IMR-90 (cell line): ENCODE results near the gene ANXA1.

Experiments used
- BHLHE40 ChIP-seq: fragments of 150-350 bp; IDR thresholded peaks from 2 replicates; pipeline ENCODE4 v1.6.1; 2016; ENCODE audit warnings: mild to moderate bottlenecking, low read depth, low read length
- CEBPB ChIP-seq: IDR thresholded peaks from 2 replicates; pipeline ENCODE4 v1.6.1; 2012; ENCODE audit warnings: low read depth, low read length, improper control_type of control experiment
- MAFK ChIP-seq: IDR thresholded peaks from 2 replicates; pipeline ENCODE4 v1.6.1; 2012; ENCODE audit warnings: low read depth, low read length, improper control_type of control experiment
- POLR2A ChIP-seq: IDR thresholded peaks from 2 replicates; pipeline ENCODE4 v1.6.1; 2012; ENCODE audit warnings: mild to moderate bottlenecking, low read depth, low read length
- RAD21 ChIP-seq: IDR thresholded peaks from 2 replicates; pipeline ENCODE4 v1.6.1; 2012; ENCODE audit warnings: low read length, improper control_type of control experiment
- RFX5 ChIP-seq: IDR thresholded peaks from 2 replicates; pipeline ENCODE4 v1.8.0; 2012; ENCODE audit warnings: low read depth, mild to moderate bottlenecking, low read length, moderate library complexity
- SMC3 ChIP-seq: fragments of 150-350 bp; IDR thresholded peaks from 2 replicates; pipeline ENCODE4 v1.6.1; 2016; ENCODE audit warnings: low read depth, mild to moderate bottlenecking, antibody characterized with exemption, low read length, moderate library complexity
- TF ChIP-seq, protein P1 (sequence below): conservative IDR thresholded peaks from 2 replicates; pipeline ENCODE4 v1.5.1; 2012; ENCODE audit warnings: mild to moderate bottlenecking, low read depth, low read length, improper control_type of control experiment
- TF ChIP-seq, protein P2 (sequence below): fragments of 150-350 bp; IDR thresholded peaks from 2 replicates; pipeline ENCODE4 v1.6.1; 2016; ENCODE audit warnings: low read depth, mild to moderate bottlenecking, low read length, moderate library complexity, borderline replicate concordance
- TF ChIP-seq, protein P3 (sequence below): fragments of 150-350 bp; IDR thresholded peaks from 2 replicates; pipeline ENCODE4 v1.6.1; 2017; ENCODE audit warnings: mild to moderate bottlenecking, antibody characterized with exemption, low read length, low read depth

DNA sequence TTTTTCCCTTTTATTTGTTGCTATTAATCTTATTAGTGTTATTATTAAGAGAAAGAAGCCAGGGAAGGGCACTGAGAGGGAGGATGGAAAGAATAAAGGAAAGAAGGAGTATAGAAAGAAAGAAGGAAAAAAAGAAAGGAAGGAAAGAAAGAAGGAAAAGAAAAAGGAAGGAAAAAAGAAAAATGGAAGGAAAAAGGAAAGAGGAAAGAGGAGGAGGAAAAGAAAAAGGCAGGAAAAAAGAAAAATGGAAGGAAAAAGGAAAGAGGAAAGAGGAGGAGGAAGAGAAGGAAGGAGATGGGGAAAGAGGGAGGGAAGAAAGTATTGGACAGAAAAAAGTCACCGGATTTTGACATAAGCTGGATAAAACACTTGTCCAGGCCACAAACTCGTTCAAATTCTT, 47.8 kb downstream of the ANXA1 start:
- TF ChIP-seq, protein P1, sequence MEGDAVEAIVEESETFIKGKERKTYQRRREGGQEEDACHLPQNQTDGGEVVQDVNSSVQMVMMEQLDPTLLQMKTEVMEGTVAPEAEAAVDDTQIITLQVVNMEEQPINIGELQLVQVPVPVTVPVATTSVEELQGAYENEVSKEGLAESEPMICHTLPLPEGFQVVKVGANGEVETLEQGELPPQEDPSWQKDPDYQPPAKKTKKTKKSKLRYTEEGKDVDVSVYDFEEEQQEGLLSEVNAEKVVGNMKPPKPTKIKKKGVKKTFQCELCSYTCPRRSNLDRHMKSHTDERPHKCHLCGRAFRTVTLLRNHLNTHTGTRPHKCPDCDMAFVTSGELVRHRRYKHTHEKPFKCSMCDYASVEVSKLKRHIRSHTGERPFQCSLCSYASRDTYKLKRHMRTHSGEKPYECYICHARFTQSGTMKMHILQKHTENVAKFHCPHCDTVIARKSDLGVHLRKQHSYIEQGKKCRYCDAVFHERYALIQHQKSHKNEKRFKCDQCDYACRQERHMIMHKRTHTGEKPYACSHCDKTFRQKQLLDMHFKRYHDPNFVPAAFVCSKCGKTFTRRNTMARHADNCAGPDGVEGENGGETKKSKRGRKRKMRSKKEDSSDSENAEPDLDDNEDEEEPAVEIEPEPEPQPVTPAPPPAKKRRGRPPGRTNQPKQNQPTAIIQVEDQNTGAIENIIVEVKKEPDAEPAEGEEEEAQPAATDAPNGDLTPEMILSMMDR = no peak
- TF ChIP-seq BHLHE40 = no peak
- TF ChIP-seq, protein P2, sequence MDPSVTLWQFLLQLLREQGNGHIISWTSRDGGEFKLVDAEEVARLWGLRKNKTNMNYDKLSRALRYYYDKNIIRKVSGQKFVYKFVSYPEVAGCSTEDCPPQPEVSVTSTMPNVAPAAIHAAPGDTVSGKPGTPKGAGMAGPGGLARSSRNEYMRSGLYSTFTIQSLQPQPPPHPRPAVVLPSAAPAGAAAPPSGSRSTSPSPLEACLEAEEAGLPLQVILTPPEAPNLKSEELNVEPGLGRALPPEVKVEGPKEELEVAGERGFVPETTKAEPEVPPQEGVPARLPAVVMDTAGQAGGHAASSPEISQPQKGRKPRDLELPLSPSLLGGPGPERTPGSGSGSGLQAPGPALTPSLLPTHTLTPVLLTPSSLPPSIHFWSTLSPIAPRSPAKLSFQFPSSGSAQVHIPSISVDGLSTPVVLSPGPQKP = no peak
- no peak for TF ChIP-seq MAFK
- TF ChIP-seq POLR2A = no peak
- TF ChIP-seq RFX5 = no peak
- TF ChIP-seq, protein P3, sequence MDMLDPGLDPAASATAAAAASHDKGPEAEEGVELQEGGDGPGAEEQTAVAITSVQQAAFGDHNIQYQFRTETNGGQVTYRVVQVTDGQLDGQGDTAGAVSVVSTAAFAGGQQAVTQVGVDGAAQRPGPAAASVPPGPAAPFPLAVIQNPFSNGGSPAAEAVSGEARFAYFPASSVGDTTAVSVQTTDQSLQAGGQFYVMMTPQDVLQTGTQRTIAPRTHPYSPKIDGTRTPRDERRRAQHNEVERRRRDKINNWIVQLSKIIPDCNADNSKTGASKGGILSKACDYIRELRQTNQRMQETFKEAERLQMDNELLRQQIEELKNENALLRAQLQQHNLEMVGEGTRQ = no peak
- no peak for TF ChIP-seq RAD21
- no peak for TF ChIP-seq CEBPB
- no peak for TF ChIP-seq SMC3
